H1 (cell line): Measurements from ENCODE around the gene SCAMP4. TPM values are rescaled to one million over a fixed set of nuclear protein-coding genes. Genes with fewer than 3 reads are reported as not detected.

Experiments
- CTCF ChIA-PET: fragments of 300-600 bp; sonication (Branson Sonifier 250); formaldehyde crosslinking; loops from one replicate; lab custom pipeline; 2021; ENCODE audit not compliant: partially characterized antibody; lab: Charles Lee
- POLR2A ChIA-PET: fragments of 300-600 bp; sonication (Branson Sonifier 250); formaldehyde crosslinking; loops from one replicate; lab custom pipeline; 2021; ENCODE audit warnings: inconsistent platforms; ENCODE audit not compliant: partially characterized antibody; lab: Charles Lee
- DNase-seq, 2 experiments: peaks; one replicate each; pipeline versions ENCODE4 v3.0.0 to v3.0.0-alpha.2; 2010 to 2022; ENCODE audit warnings: low spot score in 2 of 2, low read depth in 1 of 2, mixed read lengths in 1 of 2
- FAIRE-seq: peaks from 2 replicates; lab custom pipeline; 2011; peaks lifted over from hg19 to GRCh38; lab: Jason Lieb, UNC
- H2AFZ ChIP-seq: 2 replicates; pipeline ENCODE4 v1.8.1; 2012; ENCODE audit warnings: low read length, inconsistent platforms
- H2AK5ac ChIP-seq: 2 replicates; pipeline ENCODE4 v1.6.1; 2013; ENCODE audit warnings: low read depth, low read length
- H2BK120ac ChIP-seq: replicated peaks from 2 replicates; pipeline ENCODE3; 2013; ENCODE audit warnings: low read depth, low read length, inconsistent platforms
- H2BK12ac ChIP-seq: 2 replicates; pipeline ENCODE4 v1.6.1; 2013; ENCODE audit warnings: low read depth, low read length
- H2BK15ac ChIP-seq: 2 replicates; pipeline ENCODE4 v1.6.1; 2013; ENCODE audit warnings: low read length
- H2BK20ac ChIP-seq: 2 replicates; pipeline ENCODE4 v1.6.1; 2013; ENCODE audit warnings: low read length
- H2BK5ac ChIP-seq: 2 replicates; pipeline ENCODE4 v1.6.1; 2013; ENCODE audit warnings: low read depth, low read length
- H3K14ac ChIP-seq: 2 replicates; pipeline ENCODE4 v1.6.1; 2013; ENCODE audit warnings: inconsistent platforms; ENCODE audit not compliant: insufficient read length
- H3K18ac ChIP-seq: 2 replicates; pipeline ENCODE4 v1.6.1; 2013; ENCODE audit warnings: low read length; ENCODE audit errors: extremely low read depth
- H3K23ac ChIP-seq: 2 replicates; pipeline ENCODE4 v1.6.1; 2013; ENCODE audit warnings: inconsistent platforms; ENCODE audit not compliant: insufficient read length
- H3K23me2 ChIP-seq: 2 replicates; pipeline ENCODE4 v1.6.1; 2013; ENCODE audit warnings: low read depth, low read length
- H3K27ac ChIP-seq: 2 replicates; pipeline ENCODE4 v1.6.1; 2011; ENCODE audit warnings: low read depth, low read length, inconsistent platforms
- H3K27me3 ChIP-seq, 4 experiments: replicated peaks in 1 of 4; 1 replicate in 1 of 4; 2 replicates in 3 of 4; pipeline versions ENCODE4 v1.6.1 to v1.8.1; 2011 to 2013; ENCODE audit warnings: low read length in 3 of 4, mild to moderate bottlenecking in 3 of 4, inconsistent platforms in 2 of 4, mixed read lengths in 2 of 4, moderate library complexity in 1 of 4; ENCODE audit not compliant: control insufficient read depth in 3 of 4, insufficient read depth in 3 of 4; ENCODE audit errors: extremely low read depth in 1 of 4
- H3K36me3 ChIP-seq, 4 experiments: 2 replicates each; pipeline versions ENCODE4 v1.6.1 to v1.8.1; 2011 to 2013; ENCODE audit warnings: mild to moderate bottlenecking in 4 of 4, low read length in 3 of 4, moderate library complexity in 2 of 4, control low read depth in 1 of 4, inconsistent platforms in 1 of 4; ENCODE audit not compliant: insufficient read depth in 4 of 4, control insufficient read depth in 2 of 4
- H3K4ac ChIP-seq: replicated peaks from 2 replicates; pipeline ENCODE3; 2013; ENCODE audit warnings: low read length, low read depth, mixed read lengths, inconsistent platforms; ENCODE audit not compliant: insufficient read length
- H3K4me1 ChIP-seq, 4 experiments: replicated peaks in 1 of 4; 1 replicate in 1 of 4; 2 replicates in 3 of 4; pipeline versions ENCODE4 v1.6.1 to v1.8.1; 2011 to 2013; ENCODE audit warnings: low read length in 3 of 4, inconsistent platforms in 2 of 4, mixed read lengths in 1 of 4; ENCODE audit not compliant: insufficient read depth in 4 of 4, control insufficient read depth in 3 of 4
- H3K4me2 ChIP-seq, 2 experiments: 2 replicates each; pipeline versions ENCODE4 v1.6.1 to v1.8.1; 2011 to 2013; ENCODE audit warnings: low read depth in 2 of 2, low read length in 2 of 2, control low read depth in 1 of 2, inconsistent platforms in 1 of 2, mild to moderate bottlenecking in 1 of 2; ENCODE audit not compliant: insufficient read depth in 1 of 2
- H3K4me3 ChIP-seq, 4 experiments: fragments of 200-600, 300-600 bp in 1 of 4; sonication (generic), shearing (Covaris generic), sonication (Bioruptor Twin) in 1 of 4; 2 replicates each; pipeline versions ENCODE4 v1.5.1 to v1.8.1; 2011 to 2016; ENCODE audit warnings: low read length in 4 of 4, low read depth in 3 of 4, control low read depth in 2 of 4, inconsistent platforms in 2 of 4, mild to moderate bottlenecking in 2 of 4, mixed read lengths in 1 of 4, moderate library complexity in 1 of 4; ENCODE audit not compliant: insufficient read depth in 2 of 4; ENCODE audit errors: extremely low read depth in 1 of 4
- H3K56ac ChIP-seq: replicated peaks from 2 replicates; pipeline ENCODE3; 2013; ENCODE audit warnings: low read depth, mild to moderate bottlenecking, mixed read lengths, low read length, inconsistent platforms; ENCODE audit not compliant: insufficient read length
- H3K79me1 ChIP-seq: 2 replicates; pipeline ENCODE4 v1.6.1; 2013; ENCODE audit warnings: low read depth, low read length, control low read depth
- H3K79me2 ChIP-seq, 2 experiments: 2 replicates each; pipeline versions ENCODE4 v1.6.1 to v1.8.1; 2012 to 2013; ENCODE audit warnings: low read length in 2 of 2, mild to moderate bottlenecking in 2 of 2, inconsistent platforms in 1 of 2; ENCODE audit not compliant: insufficient read depth in 2 of 2, control insufficient read depth in 1 of 2
- H3K9ac ChIP-seq, 4 experiments: replicated peaks in 1 of 4; 1 replicate in 1 of 4; 2 replicates in 3 of 4; pipeline versions ENCODE4 v1.6.1 to v1.8.1; 2011 to 2013; ENCODE audit warnings: low read depth in 3 of 4, low read length in 3 of 4, control low read depth in 2 of 4, mild to moderate bottlenecking in 2 of 4, moderate library complexity in 2 of 4, inconsistent platforms in 1 of 4; ENCODE audit errors: extremely low read depth in 1 of 4
- H3K9me3 ChIP-seq, 2 experiments: 2 replicates each; pipeline versions ENCODE4 v1.6.1 to v1.8.1; 2012 to 2013; ENCODE audit warnings: mild to moderate bottlenecking in 2 of 2, moderate library complexity in 2 of 2, control low read depth in 1 of 2, inconsistent platforms in 1 of 2, low read depth in 1 of 2, low read length in 1 of 2, mixed read lengths in 1 of 2; ENCODE audit not compliant: insufficient read depth in 2 of 2
- H4K20me1 ChIP-seq, 2 experiments: replicated peaks in 1 of 2; 2 replicates each; pipeline versions ENCODE3 to v1.8.1; 2011 to 2013; ENCODE audit warnings: inconsistent platforms in 2 of 2, low read length in 2 of 2, mild to moderate bottlenecking in 1 of 2; ENCODE audit not compliant: insufficient read depth in 2 of 2, control insufficient read depth in 1 of 2
- H4K5ac ChIP-seq: 2 replicates; pipeline ENCODE4 v1.6.1; 2013; ENCODE audit warnings: low read length, low read depth, mixed read lengths, inconsistent platforms; ENCODE audit not compliant: insufficient read length
- H4K8ac ChIP-seq: 2 replicates; pipeline ENCODE4 v1.8.0; 2013; ENCODE audit warnings: mild to moderate bottlenecking, moderate library complexity, low read length, inconsistent platforms; ENCODE audit not compliant: insufficient read depth; ENCODE audit errors: extremely low read depth
- H4K91ac ChIP-seq: replicated peaks from 2 replicates; pipeline ENCODE3; 2013; ENCODE audit warnings: low read length, mixed read lengths, inconsistent platforms; ENCODE audit not compliant: insufficient read length
- BRCA1 ChIP-seq: IDR thresholded peaks from 2 replicates; pipeline ENCODE4 v1.6.1; 2012; ENCODE audit warnings: low read depth, low read length, improper control_type of control experiment
- CHD1 ChIP-seq: IDR thresholded peaks from 2 replicates; pipeline ENCODE4 v1.6.1; 2012; ENCODE audit warnings: low read depth, low read length, improper control_type of control experiment
- JUND ChIP-seq: IDR thresholded peaks from 2 replicates; pipeline ENCODE4 v1.6.1; 2011; ENCODE audit warnings: mild to moderate bottlenecking, improper control_type of control experiment, low read length
- KDM5A ChIP-seq: fragments of 200-600 bp; IDR thresholded peaks from 2 replicates; pipeline ENCODE4 v1.7.1; 2012; ENCODE audit warnings: mild to moderate bottlenecking, low read length, inconsistent platforms, mixed read lengths
- RBBP5 ChIP-seq: IDR thresholded peaks from 2 replicates; pipeline ENCODE4 v1.7.1; 2012; ENCODE audit warnings: low read depth, mild to moderate bottlenecking, inconsistent platforms, low read length, moderate library complexity, borderline replicate concordance
- SIN3A ChIP-seq, 2 experiments: IDR thresholded peaks in 1 of 2; conservative IDR thresholded peaks in 1 of 2; 2 replicates each; pipeline ENCODE4 v1.6.1; 2011 to 2012; ENCODE audit warnings: low read length in 2 of 2, improper control_type of control experiment in 1 of 2, low read depth in 1 of 2, mild to moderate bottlenecking in 1 of 2
- WGBS, 2 experiments: shearing (Covaris generic) in 1 of 2; methylation state at CpG; one replicate each; pipeline versions ENCODE4 v1.1.6 to v1.1.7; 2013 to 2015; ENCODE audit warnings: low lambda C conversion rate in 2 of 2, mixed read lengths in 2 of 2, inconsistent platforms in 1 of 2, low coverage in 1 of 2, missing lambda C conversion rate in 1 of 2; ENCODE audit not compliant: insufficient replicate concordance in 2 of 2, insufficient coverage in 1 of 2, insufficient read length in 1 of 2; ENCODE audit errors: extremely low coverage in 1 of 2, missing lambda C conversion rate in 1 of 2; 5-methylcytosine and 5-hydroxymethylcytosine counted together
- polyA plus RNA-seq, 7 experiments: library from polyadenylated mRNA; depleted of rRNA in 3 of 7; stranded (reverse) in 5 of 7; unstranded in 2 of 7; fragments of >200 nt in 5 of 7; fragments of 200-250 nt in 2 of 7; gene quantifications; 1 replicate in 5 of 7; 2 replicates in 1 of 7; 4 replicates in 1 of 7; pipeline versions ENCODE4 v1.2.1 to v1.2.3, GENCODE V29; 2011 to 2013; ENCODE audit warnings: missing spikeins in 2 of 7, mixed read lengths in 2 of 7
- total RNA-seq: library from RNA; stranded (reverse); fragmentation: NEBNext Ultra II Directional; extraction: Animal tissue kit (Norgen Biotek cat#: 25700); gene quantifications from 2 replicates; pipeline ENCODE4 v1.2.1, GENCODE V29; 2021

SCAMP4 gene
- total and polyA plus RNA-seq, 2 of the 8 experiments (the other 6 are each of a cell fraction or from before 2014, with no cell fraction given), result 17.1 to 61.4 TPM

GRCh38 chr19:1943661-1944087, 38.5 kb downstream of the SCAMP4 start:
- Histone ChIP-seq H3K56ac (no peak overlapping the region), H2BK12ac (no peak overlapping the region), H2BK5ac (no peak overlapping the region), H4K5ac (peak overlapping the region; percentile 5), H3K79me2 (peaks cover 49 to 63% of the 10 kb centered on the region in 2 experiments), H3K4me2 (peak overlapping the region in 1 of 2 experiments; percentile 80; a peak in 3 of 4 replicates), H3K23me2 (peaks cover 15% of the 10 kb centered on the region; the same call in 1 of the 2 replicates), H3K9me3 (no peaks in the 10 kb centered on the region), H3K4ac (no peak overlapping the region), H3K18ac (no peak overlapping the region), H3K14ac (no peak overlapping the region), H3K4me3 (peak overlapping the region in 1 of 4 experiments; percentile 85; a peak in 1 of 8 replicates), H3K4me1 (peaks cover 0 to 27% (median 12%) of the 10 kb centered on the region in 4 experiments; a peak in 6 of 7 replicates)
- CTCF ChIA-PET, result interaction anchor here (0.6 to 3.6 kb wide), 7 partner anchors 10 to 1554 kb away, joined by 3 to 21 read pairs (median 3); no protein-coding TSS in a partner anchor
- 93% methylated on average over 19 of the region's 22 CpGs; no CpG with 5 or more reads in 1 of the 2 experiments for WGBS, 2 experiments
- POLR2A ChIA-PET, result interaction anchor here (1.5 kb wide), 1 partner anchor 17 kb away, joined by 5 read pairs; no protein-coding TSS in a partner anchor
- TF ChIP-seq RBBP5, result no peak
- TF ChIP-seq BRCA1, result no peak
- no peak for TF ChIP-seq KDM5A
- TF ChIP-seq SIN3A (conservative IDR thresholded peaks at IDR 0.05 in 1 of 2, IDR thresholded peaks at IDR 0.05 in 1 of 2; ENCODE audit: low read depth in 1 of 2, low read length in 2 of 2), result no peak
- TF ChIP-seq JUND, result no peak
- no peak for TF ChIP-seq CHD1
- TF ChIP-seq, all 59 proteins: peak for 0
- Histone ChIP-seq H2AK5ac (no peak overlapping the region), H4K20me1 (peaks cover 28 to 34% of the 10 kb centered on the region in 2 experiments), H3K79me1 (peaks cover 11% of the 10 kb centered on the region), H3K23ac (no peak overlapping the region), H2BK15ac (no peak overlapping the region), H3K36me3 (no peaks in the 10 kb centered on the region), H3K9ac (no peak overlapping the region), H2BK120ac (no peak overlapping the region), H4K91ac (no peak overlapping the region), H4K8ac (no peak overlapping the region), H3K27me3 (no peaks in the 10 kb centered on the region), H2AFZ (no peak overlapping the region), H2BK20ac (no peak overlapping the region), H3K27ac (no peak overlapping the region; the same call in 1 of the 2 replicates)
- no peak for FAIRE-seq
- DNase-seq, result no peak
